ENCODE data around the gene C1orf232. TPM values are rescaled to one million over a fixed set of nuclear protein-coding genes. Genes with fewer than 3 reads are reported as not detected.
A peak's percentile ranks its signal among the peaks of the same experiment; 100 is the strongest.

The C1orf232 gene
- not detected for total RNA-seq
- long read RNA-seq, result 0 reads

DNA sequence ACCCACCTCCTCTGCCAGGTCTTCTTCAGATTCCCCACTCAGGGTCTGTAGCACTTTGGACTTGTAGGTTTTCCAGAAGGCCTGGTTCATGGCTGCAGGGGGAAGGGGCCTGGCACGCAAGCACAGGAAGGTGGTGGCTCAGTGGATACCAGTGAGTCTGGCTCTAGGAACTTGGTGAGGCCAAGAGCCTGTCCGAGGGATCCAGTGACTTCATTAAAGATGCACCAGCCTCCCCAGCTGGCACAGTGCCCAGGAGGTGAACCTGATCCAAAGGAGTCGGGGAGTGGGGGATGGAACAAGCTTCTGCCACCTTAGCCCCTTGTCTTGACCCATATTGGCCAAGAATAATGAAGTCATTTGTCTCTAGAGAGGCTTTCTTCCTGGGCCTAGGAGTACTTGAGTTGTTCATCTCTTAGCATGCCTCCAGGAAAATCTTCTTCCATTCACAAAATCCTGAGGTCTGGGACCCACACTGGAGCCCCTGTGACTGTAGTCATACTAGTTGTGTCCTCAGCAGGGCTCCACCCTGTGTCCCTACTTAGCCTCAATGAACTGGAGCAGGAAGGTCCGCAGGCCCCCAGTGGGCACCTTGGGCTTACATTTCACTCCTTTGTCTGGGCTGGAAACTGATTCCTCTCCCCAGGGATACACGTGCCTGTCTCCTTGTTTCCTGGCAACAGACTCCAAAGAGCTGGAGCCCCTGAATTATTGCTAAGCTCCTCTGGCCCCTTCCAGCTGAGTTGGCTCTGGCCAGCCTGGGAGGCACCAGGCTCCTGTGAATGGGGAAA lies at the start of gene C1orf232:
C1orf232 (minus strand) TSS at position 554 of the 788 bp plus-strand sequence; CDS start at position 90, 464 bp downstream.
- no peaks in the 10 kb centered on the region for H3K9me3 ChIP-seq
- TF ChIP-seq, protein P1, sequence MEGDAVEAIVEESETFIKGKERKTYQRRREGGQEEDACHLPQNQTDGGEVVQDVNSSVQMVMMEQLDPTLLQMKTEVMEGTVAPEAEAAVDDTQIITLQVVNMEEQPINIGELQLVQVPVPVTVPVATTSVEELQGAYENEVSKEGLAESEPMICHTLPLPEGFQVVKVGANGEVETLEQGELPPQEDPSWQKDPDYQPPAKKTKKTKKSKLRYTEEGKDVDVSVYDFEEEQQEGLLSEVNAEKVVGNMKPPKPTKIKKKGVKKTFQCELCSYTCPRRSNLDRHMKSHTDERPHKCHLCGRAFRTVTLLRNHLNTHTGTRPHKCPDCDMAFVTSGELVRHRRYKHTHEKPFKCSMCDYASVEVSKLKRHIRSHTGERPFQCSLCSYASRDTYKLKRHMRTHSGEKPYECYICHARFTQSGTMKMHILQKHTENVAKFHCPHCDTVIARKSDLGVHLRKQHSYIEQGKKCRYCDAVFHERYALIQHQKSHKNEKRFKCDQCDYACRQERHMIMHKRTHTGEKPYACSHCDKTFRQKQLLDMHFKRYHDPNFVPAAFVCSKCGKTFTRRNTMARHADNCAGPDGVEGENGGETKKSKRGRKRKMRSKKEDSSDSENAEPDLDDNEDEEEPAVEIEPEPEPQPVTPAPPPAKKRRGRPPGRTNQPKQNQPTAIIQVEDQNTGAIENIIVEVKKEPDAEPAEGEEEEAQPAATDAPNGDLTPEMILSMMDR (IDR thresholded peaks at IDR 0.05), result no peak
- no peaks in the 10 kb centered on the region for H3K36me3 ChIP-seq
- peak within 1 kb of the TSS; percentile 91 for H3K4me3 ChIP-seq
- intact Hi-C loops (cut with DNase I), result no loop called here
- H3K4me1 ChIP-seq, result peaks cover 12% of the 10 kb centered on the region
- no peak for DNase-seq
- peak within 1 kb of the TSS; percentile 86 for H3K27ac ChIP-seq
- no peak for ATAC-seq
- H3K27me3 ChIP-seq, result no peaks in the 10 kb centered on the region

DNA sequence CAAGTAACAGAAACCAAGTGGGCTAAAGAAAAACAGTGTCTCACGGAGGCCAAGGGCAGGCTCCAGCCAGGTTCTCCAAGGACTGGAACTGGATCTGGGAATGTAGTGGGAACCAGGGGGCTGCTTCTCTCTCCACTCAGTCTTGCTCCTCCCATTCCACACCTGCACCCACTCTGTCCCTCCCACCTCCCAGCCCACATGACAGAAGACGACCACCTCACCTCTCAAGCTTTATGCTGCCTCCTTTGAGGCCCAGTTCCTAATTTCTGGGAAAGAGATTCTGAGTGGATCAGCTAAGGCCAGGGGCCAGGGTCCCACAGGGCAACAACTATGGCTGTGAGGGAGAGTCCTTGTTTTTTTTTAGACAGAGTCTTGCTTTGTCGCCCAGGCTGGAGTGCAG lies 46.5 kb upstream of the C1orf232 start:
- TF ChIP-seq, protein P1 (IDR thresholded peaks at IDR 0.05), result no peak
- H3K36me3 ChIP-seq, result no peaks in the 10 kb centered on the region
- DNase-seq, result peak; percentile 32
- intact Hi-C loops (cut with DNase I), result no loop called here
- no peaks in the 10 kb centered on the region for H3K4me1 ChIP-seq
- no peaks in the 10 kb centered on the region for H3K9me3 ChIP-seq
- no peak overlapping the region for H3K4me3 ChIP-seq
- no peak for ATAC-seq
- no peak overlapping the region for H3K27ac ChIP-seq
- no peaks in the 10 kb centered on the region for H3K27me3 ChIP-seq

DNA sequence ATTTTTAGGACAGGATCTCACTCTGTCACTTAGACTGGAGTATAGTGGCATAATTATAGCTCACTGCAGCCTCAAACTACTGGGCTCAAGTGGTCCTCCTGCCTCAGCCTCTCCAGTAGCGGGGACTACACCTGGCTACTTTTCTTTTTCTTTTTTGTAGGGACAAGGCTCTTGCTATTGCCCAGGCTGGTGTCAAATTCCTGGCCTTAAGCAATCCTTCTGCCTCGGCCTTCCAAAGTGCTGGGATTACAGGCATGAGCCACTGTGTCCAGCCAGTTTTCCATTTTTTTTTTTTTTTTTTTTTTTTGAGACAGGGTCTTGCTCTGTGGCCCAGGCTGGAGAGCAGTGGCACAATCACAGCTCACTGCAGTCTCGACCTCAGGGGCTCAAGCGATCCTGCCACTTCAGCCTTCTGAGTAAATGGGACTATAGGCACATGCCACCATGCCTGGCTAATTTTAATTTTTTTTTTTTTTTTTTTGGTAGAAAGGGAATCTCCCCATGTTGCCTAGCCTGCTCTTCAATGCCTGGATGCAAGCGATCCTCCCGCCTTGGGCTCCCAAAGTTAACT lies 44.7 kb upstream of the C1orf232 start:
- no peaks in the 10 kb centered on the region for H3K36me3 ChIP-seq
- intact Hi-C loops (cut with DNase I), result no loop called here
- ATAC-seq (no peak), DNase-seq (no peak)
- H3K4me1 ChIP-seq, result no peaks in the 10 kb centered on the region
- TF ChIP-seq, protein P1 (IDR thresholded peaks at IDR 0.05), result no peak
- H3K27ac ChIP-seq, result no peak overlapping the region
- no peak overlapping the region for H3K4me3 ChIP-seq
- no peaks in the 10 kb centered on the region for H3K27me3 ChIP-seq
- H3K9me3 ChIP-seq, result no peaks in the 10 kb centered on the region

DNA sequence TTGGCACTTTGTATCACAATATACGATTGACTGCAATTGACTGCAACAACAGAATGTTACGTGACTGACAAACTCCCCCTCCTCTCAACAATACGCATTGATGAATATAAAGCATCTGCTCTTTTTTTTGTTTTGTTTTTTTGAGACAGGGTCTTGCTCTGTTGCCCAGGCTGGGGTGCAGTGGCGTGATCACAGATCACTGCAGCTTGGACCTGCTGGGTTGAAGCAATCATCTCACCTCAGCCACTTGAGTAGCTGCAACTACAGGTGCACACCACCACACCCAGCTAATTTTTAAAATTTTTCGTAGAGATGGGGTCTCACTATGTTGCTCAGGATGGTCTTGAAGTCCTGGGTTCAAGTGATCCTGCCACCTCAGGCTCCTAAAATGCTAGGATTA lies 44.0 kb upstream of the C1orf232 start:
- Histone ChIP-seq H3K27me3 (no peaks in the 10 kb centered on the region), H3K9me3 (no peaks in the 10 kb centered on the region), H3K27ac (no peak overlapping the region), H3K4me1 (no peaks in the 10 kb centered on the region), H3K36me3 (no peaks in the 10 kb centered on the region), H3K4me3 (no peak overlapping the region)
- ATAC-seq (no peak), DNase-seq (no peak)
- intact Hi-C loops (cut with DNase I), result no loop called here
- TF ChIP-seq, protein P1 (IDR thresholded peaks at IDR 0.05), result no peak

DNA sequence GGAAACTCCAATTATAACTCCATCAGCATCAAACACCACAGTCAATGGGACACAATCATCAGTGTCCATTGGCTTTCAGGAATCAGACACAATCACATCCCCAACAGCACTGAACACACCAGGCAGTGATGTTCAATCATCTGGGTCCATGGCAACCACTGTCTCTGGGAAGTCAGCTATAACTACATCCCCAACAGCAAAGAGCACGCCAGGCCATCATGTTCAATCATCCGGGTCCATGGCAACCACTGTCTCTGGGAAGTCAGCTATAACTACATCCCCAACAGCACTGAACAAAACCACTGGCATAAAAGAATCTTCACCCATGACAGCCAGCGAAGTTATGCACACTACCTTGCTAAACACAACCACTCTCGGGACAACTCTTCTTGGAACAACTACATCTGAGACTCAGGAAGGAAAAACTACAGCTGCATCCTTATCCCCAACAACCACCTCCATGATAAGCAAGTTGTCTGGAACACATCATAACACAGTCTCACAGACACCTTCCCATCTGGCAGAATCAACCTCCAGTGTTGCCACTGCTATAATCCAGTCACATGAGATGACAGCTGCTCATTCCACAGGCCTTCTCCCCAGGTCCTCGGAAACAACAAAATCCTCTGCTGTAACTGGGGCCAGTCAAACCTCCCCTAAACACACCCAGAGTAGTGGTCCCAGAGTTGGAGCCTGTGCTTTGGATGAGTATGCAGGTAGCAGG lies 41.5 kb upstream of the C1orf232 start:
- TF ChIP-seq, protein P1 (IDR thresholded peaks at IDR 0.05), result no peak
- ATAC-seq, result no peak
- Histone ChIP-seq H3K4me3 (no peak overlapping the region), H3K9me3 (no peaks in the 10 kb centered on the region), H3K36me3 (no peaks in the 10 kb centered on the region), H3K27me3 (no peaks in the 10 kb centered on the region), H3K4me1 (no peaks in the 10 kb centered on the region), H3K27ac (no peak overlapping the region)
- DNase-seq, result no peak
- intact Hi-C loops (cut with DNase I), result no loop called here
